HG03520 (cell line): ENCODE results near the gene CDCP1.
"Not testable (repeated sequence)": the region's sequence is repeated elsewhere in the genome, so short reads cannot be mapped to it uniquely, and the experiment has no call there.

Source experiments
- ATAC-seq: cut with Tn5 transposase; IDR thresholded peaks from one replicate; pipeline ENCODE4 v1.9.1; 2021; ENCODE audit warnings: mild to moderate bottlenecking, moderate library complexity; ENCODE audit not compliant: unreplicated experiment

Gene CDCP1

GRCh38 chr3:45173776-45174175 lies 27.6 kb upstream of the CDCP1 start:
- no peak for ATAC-seq

GRCh38 chr3:45171283-45171682 lies 25.1 kb upstream of the CDCP1 start:
- no peak for ATAC-seq

DNA sequence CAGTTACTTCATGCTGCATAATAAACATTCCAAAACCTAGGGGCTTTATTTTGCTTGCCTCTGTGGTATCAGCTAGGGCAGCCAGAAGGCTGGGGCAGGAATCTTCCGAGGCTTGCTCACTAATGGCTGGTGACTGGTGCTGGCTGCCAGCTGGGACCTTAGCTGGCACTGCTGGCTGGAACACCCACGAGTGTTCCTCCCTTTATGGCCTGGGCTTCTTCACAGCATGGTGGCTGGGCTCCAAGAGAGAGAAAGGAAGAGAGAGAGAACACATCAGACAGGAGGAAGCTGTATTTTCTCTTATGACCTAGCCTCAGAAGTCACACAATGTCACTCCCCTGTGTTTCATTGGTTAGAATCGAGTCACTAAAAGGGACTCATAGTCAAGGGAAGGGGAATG lies 23.9 kb upstream of the CDCP1 start:
- no peak for ATAC-seq

- no peak for ATAC-seq
Measured at GRCh38 chr3:45169125-45169904, 23.1 kb upstream of the CDCP1 start.

GRCh38 chr3:45168451-45168850 lies 22.3 kb upstream of the CDCP1 start:
- ATAC-seq: no peak

DNA sequence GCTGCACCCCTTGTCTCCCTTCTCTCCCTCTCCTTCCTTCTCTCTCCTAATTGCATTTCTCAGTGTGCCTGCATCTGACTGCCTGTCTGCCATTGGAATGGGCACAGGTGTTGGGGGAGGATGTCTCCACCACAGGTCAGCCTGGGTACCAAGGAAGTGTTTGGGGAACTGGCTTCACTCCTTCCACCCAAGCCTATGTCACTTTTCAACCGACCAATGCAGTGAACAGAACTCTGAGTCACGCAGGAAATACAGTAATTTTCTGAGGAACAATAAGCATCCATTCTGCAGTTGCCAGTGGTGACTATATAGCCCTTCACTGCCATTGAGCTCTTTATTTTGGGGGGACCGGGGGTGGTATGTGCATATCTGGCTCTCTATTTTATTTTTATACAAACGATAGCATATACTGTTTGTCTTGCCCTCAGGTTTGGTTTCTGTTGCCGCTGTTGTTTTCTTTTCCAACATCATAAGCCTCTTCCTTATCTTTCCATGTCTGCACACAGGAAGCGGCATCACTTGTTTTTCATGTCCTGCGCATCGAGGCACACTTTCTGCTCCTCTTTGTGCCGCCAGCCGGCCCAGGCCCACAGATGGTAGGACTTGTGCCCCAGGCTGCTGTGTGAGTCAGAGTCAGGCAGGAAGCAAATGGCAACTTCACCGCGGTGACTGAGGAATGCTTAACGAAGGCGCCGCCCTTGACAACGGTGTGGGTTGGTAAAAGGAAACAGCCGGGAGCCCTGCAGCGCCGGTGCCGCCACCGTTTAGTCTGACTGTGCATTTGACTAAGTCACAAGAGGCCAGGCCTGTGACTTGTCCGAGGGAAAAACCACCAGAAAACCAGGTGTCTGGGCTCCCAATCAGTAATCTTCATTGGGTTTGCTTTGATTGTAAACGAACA lies 21.1 kb upstream of the CDCP1 start:
- no peak for ATAC-seq

DNA sequence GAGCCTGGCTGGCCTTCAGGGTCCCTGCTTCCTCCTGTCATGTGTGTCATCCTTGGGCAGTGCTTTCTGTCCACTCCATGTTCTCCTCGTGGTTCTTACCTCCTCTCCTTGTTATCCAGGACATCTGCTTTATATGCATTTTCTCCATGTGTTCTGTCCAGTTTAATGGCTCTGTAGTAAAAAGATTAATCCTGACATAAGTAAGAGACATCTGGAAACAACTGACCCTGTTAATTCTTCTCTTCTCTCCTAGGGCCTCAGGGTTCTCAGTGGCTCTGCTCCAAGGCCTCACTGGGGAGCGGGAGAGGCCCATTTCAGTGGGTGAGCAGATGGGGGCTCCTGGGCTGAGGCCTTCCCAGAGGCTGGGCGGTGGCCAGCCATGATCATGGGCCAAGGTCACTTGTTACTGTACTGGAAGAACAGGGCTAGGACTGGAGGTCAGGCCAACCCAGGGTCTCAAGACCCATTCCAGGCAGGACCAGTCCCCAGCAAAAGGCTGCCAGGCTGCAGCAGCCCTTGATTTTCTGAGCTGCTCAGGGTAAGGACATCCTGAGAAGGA lies 20.2 kb upstream of the CDCP1 start:
- ATAC-seq: no peak

DNA sequence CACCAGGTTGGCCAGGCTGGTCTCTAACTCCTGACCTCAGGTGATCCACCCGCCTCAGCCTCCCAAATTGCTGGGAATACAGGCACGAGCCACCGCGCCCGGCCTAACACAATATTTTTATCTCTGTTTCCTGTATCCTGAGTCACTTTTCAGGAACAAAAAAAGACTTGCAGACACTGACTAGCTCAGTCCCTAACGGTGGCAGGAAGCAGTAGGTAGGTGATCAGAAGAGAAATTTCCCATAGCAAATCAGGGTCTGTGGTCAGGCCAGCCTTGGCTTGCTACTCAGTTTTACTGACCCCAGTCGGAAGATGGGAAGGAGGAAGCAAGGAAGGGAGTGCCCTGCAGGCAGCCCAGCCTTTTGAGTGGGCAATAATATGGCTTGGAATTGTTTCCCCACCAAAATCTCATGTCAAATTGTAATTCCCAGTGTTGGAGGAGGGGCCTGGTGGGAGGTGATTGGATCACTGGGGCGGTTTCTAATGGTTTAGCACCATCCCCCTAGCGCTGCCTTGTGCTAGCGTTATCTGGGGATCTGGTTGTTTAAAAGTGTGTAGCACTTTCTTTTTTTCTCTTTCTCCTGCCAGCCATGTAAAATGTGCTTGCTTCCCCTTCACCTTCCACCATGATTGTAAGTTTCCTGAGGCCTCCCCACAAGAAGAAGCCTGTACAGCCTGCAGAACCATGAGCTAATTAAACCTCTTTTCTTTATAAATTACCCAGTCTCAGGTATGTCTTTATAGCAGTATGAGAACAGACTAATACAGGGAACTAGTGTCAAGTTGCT lies 19.5 kb upstream of the CDCP1 start:
- no peak for ATAC-seq

DNA sequence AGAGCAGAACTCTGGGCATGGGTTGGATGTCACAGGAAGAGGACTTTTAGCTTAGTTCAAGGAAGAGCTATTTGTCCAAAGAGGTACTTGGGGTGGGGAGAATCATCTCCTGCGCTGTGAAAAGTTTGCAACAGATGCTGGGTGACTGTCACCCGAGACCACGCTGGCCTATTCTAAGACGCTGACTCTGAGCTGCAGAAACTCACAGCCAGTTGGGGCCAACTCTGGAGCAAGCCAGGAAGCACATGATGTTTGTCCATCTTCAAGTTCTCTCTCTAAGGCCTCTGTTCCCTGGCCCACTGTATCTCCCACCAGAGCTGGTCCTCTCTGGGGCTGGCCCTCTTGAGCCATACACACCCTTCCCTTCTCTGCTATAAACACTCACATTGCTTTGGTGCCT lies 17.9 kb upstream of the CDCP1 start:
- ATAC-seq: no peak

- ATAC-seq: peak; percentile 44
Measured at GRCh38 chr3:45163481-45163880, 17.3 kb upstream of the CDCP1 start.

- no peak for ATAC-seq
Measured at GRCh38 chr3:45154641-45155147, 8.5 kb upstream of the CDCP1 start.

DNA sequence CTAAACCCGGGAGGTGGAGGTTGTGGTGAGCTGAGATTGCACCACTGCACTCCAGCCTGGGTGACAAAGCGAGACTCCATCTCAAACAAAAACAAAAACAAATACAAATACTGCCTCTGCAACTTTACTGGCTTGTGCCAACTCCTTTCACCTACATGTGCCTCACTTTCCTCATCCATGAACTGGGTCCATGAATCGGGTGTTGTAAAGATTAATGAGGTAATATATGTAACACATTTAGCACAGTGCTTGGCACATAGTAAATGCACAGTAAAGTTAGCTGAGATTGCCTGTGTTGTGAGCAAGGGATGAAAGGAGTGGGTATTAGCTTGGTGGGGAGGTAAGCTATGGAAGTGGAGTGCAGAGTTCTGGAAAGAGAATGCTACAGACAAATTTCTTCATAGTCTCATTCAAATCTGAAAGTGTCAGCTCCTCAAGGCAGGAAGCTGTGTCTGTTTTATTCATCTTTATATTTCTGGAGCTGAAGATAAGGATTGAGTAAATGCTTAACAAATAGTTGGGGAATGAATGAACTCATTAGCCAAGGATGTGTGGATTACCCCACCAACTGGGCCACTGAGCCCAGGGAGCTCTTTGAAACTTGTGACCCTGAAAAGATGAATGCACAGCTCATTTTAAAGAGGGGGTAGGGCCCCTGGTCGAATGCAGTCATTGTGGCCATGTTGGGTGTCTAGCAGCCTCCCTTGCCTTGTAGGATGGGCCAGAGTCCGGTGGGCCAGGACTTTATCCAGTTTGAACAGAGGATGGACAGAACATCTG lies 7.7 kb upstream of the CDCP1 start:
- no peak for ATAC-seq

GRCh38 chr3:45152307-45152706 lies 6.1 kb upstream of the CDCP1 start:
- ATAC-seq: no peak

DNA sequence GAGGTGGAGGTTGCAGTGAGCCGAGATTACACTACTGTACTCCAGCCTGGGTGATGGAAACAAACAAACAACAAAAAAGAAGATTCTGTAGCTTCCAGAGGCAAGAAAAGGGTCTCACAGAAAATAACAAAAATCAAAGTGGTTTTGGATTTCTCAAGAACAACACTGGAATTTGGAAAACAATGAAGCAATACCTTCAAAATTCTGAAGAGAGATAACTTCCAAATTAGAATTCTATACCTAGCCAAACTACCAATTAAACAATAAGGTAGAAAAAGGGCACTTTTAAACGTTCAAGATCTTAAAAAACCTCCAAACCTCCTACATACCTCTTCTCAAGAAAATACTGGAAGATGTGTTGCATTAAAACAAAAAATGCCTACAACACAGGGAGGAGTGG lies 4.9 kb upstream of the CDCP1 start:
- ATAC-seq: no peak

DNA sequence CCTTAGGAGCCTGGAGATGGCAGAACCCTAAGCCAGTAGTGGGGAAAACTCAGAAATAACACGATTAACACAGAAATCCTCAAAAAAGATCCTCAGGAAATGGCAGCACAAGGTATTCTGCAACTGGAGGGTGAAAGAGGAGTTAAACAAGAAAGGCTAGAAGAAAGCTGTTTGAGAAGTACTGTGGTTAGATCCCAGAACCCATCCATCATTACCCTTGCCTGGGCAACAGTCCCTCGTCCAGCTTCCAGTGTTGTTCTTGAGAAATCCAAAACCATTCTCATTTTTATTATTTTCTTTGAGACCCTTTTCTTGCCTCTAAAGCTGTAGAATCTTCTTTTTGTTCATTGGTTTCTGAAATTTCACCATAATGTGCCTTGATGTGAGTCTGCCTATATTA lies 2.7 kb upstream of the CDCP1 start:
- ATAC-seq: no peak

DNA sequence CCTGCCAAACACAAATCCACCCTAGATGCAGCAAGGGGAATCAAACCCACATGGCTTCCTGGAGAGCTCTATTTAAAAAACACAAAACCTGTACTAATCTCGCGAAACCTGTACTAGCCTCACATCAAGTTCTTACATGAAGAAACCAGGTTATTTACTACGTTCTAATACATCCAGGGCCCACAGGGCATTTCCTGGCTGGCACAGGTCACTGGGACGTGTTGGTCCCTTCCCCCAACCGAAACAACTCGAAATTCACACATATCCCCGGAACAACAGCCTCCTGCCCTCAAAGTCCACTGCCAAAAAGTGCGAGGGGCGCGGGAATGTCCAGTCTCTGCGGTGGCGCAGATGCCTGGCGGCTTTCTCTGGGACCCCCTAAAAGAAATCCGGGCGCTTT lies 955 bp downstream of the CDCP1 start:
- ATAC-seq: no peak

- ATAC-seq: no peak
Measured at GRCh38 chr3:45143673-45144671, 2.2 kb downstream of the CDCP1 start.

DNA sequence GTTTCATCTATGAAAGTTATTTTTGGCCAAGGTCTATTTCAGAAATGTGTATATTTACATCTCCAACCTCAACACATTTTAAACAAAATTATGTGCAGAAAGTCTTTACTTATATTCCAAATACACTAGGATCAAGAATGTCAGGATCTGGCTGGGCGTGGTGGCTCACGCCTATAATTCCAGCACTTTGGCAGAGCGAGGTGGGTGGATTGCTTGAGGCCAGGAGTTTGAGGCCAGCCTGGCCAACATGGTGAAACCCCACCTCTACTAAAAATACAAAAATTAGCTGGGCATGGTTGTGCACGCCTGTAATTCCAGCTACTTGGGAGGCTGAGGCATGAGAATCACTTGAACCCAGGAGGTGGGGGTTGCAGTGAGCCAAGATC lies 5.4 kb downstream of the CDCP1 start:
- not testable (repeated sequence) for ATAC-seq
